HepG2 (cell line): Measurements from ENCODE around the gene NEAT1. TPM values are rescaled to one million over a fixed set of nuclear protein-coding genes. Genes with fewer than 3 reads are reported as not detected.

Experiments
- AGO1 ChIP-seq: fragments of 200-400 bp; formaldehyde crosslinking; IDR thresholded peaks from 2 replicates; pipeline ENCODE4 v1.6.1; 2017; ENCODE audit warnings: mild to moderate bottlenecking, low read depth, low read length, moderate library complexity; ENCODE audit not compliant: poor library complexity, severe bottlenecking
- CBX1 ChIP-seq: IDR thresholded peaks from one replicate; pipeline ENCODE4 v1.6.1; 2016; ENCODE audit warnings: antibody characterized with exemption, low read depth
- CHD2 ChIP-seq: IDR thresholded peaks from 2 replicates; pipeline ENCODE4 v1.6.1; 2011; ENCODE audit warnings: low read depth, low read length, improper control_type of control experiment
- FOXP1 ChIP-seq, 2 experiments: fragments of 450-650 bp in 1 of 2; IDR thresholded peaks; 2 replicates each; pipeline ENCODE4 v1.6.1; 2017 to 2018; ENCODE audit warnings: antibody characterized with exemption in 1 of 2
- HNRNPLL ChIP-seq: fragments of 200-400 bp; formaldehyde crosslinking; IDR thresholded peaks from 2 replicates; pipeline ENCODE4 v1.6.1; 2017; ENCODE audit warnings: mild to moderate bottlenecking, low read depth, low read length; ENCODE audit not compliant: poor library complexity, severe bottlenecking
- MAF1 ChIP-seq: sonication (generic); formaldehyde crosslinking; IDR thresholded peaks from 2 replicates; pipeline ENCODE4 v1.5.0; 2020; ENCODE audit warnings: missing genetic modification reagents, borderline replicate concordance
- NCOA2 ChIP-seq: sonication (generic); formaldehyde crosslinking; IDR thresholded peaks from 2 replicates; pipeline ENCODE4 v1.8.0; 2022; ENCODE audit warnings: inconsistent platforms
- NFIB ChIP-seq: sonication (generic); formaldehyde crosslinking; IDR thresholded peaks from 2 replicates; pipeline ENCODE4 v1.9.0; 2021; ENCODE audit warnings: missing genetic modification reagents, mild to moderate bottlenecking, borderline replicate concordance
- PAX8 ChIP-seq: sonication (generic); formaldehyde crosslinking; IDR thresholded peaks from 2 replicates; pipeline ENCODE4 v1.8.0; 2022; ENCODE audit warnings: mild to moderate bottlenecking, missing genetic modification reagents, borderline replicate concordance
- REXO4 ChIP-seq: sonication (generic); formaldehyde crosslinking; IDR thresholded peaks from 2 replicates; pipeline ENCODE4 v1.8.0; 2022; ENCODE audit warnings: missing genetic modification reagents, mild to moderate bottlenecking, borderline replicate concordance
- RFXAP ChIP-seq: sonication (generic); formaldehyde crosslinking; IDR thresholded peaks from 2 replicates; pipeline ENCODE4 v1.4.0; 2020; ENCODE audit warnings: missing genetic modification reagents, borderline replicate concordance
- SNAPC4 ChIP-seq: sonication (generic); formaldehyde crosslinking; IDR thresholded peaks from 2 replicates; pipeline ENCODE4 v1.4.0; 2020; ENCODE audit warnings: mild to moderate bottlenecking, missing genetic modification reagents
- TAF1 ChIP-seq: sonication (generic); formaldehyde crosslinking; IDR thresholded peaks from 2 replicates; pipeline ENCODE4 v1.4.0; 2020; ENCODE audit warnings: missing genetic modification reagents
- THAP9 ChIP-seq: sonication (generic); formaldehyde crosslinking; IDR thresholded peaks from 2 replicates; pipeline ENCODE4; 2020; ENCODE audit warnings: missing genetic modification reagents, mild to moderate bottlenecking, borderline replicate concordance
- ZC3H4 ChIP-seq: sonication (generic); formaldehyde crosslinking; IDR thresholded peaks from 2 replicates; pipeline ENCODE4 v1.4.0; 2020; ENCODE audit warnings: missing genetic modification reagents, borderline replicate concordance
- ZNF564 ChIP-seq: sonication (generic); formaldehyde crosslinking; IDR thresholded peaks from 2 replicates; pipeline ENCODE4 v1.8.1; 2023; ENCODE audit warnings: mild to moderate bottlenecking, missing genetic modification reagents
- ZNF724P ChIP-seq: sonication (generic); formaldehyde crosslinking; IDR thresholded peaks from 2 replicates; pipeline ENCODE4 v1.8.0; 2022; ENCODE audit warnings: missing genetic modification reagents, borderline replicate concordance
- ZNF777 ChIP-seq: sonication (generic); formaldehyde crosslinking; IDR thresholded peaks from 2 replicates; pipeline ENCODE4 v1.4.0; 2020; ENCODE audit warnings: missing genetic modification reagents
- polyA plus RNA-seq, 8 experiments: library from polyadenylated mRNA; depleted of rRNA in 3 of 8; stranded (reverse) in 7 of 8; unstranded in 1 of 8; fragments of >200 nt; fragmentation: Illumina TruSeq in 4 of 8; extraction: Trizol in 4 of 8; gene quantifications; 2 replicates each; pipeline versions ENCODE4 v1.2.1 to v1.2.3, GENCODE V29; 2011 to 2016; ENCODE audit warnings: low read depth in 4 of 8, missing spikeins in 1 of 8, mixed read lengths in 1 of 8; ENCODE audit not compliant: insufficient read depth in 1 of 8
- total RNA-seq, 5 experiments: library from RNA; depleted of rRNA; stranded (reverse); fragments of >200 nt; fragmentation: Illumina TruSeq; extraction: Trizol; gene quantifications; 2 replicates each; pipeline ENCODE4 v1.2.3, GENCODE V29; 2016; ENCODE audit warnings: low read depth in 1 of 5
- TF ChIP-seq, protein P1 (sequence below): sonication (generic); formaldehyde crosslinking; IDR thresholded peaks from 2 replicates; pipeline ENCODE4 v1.9.0; 2021; ENCODE audit warnings: missing genetic modification reagents, borderline replicate concordance

NEAT1 gene
- total and polyA plus RNA-seq, 2 of the 13 experiments (the other 11 are each of a cell fraction or from before 2014, with no cell fraction given): 20.5 to 41.2 TPM

DNA sequence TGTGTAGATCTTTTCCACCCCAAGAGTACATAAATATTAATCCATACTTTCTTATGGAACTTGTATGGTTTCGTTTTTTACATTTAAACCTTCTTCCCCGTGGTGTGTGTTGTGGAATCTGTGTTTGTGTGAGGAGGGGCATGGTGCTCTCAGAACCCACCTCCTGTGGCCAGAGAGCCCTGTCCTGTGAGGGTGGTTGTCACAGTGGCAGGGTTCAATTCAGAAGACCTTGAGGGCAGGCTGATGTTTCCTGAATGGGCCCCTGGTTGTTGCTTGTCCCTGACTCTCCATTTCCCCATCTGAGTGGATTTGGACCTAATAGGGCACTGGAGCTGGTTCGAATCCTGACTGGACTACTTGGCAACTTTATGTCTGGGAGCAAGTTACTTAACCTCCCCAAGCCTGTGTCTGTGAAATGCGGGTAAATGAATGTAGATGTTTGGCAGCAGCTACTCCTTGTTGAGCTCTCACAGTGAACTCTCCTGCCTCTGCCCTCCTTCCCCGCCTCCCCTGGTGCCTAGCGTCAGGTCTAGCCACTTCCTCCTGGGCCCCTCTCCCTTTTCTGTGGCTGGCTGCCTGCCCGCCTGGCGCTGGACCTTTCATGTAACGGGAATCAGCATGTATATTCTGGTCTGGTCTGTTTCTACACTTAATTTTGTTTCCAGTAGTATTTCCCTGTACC, 7.3 kb downstream of the NEAT1 start (continued):
- TF ChIP-seq FOXP1 (IDR thresholded peaks at IDR 0.05) (no peak), FOXP1 (CRISPR knock-in tag; IDR thresholded peaks at IDR 0.05) (no peak), MAF1 (CRISPR knock-in tag) (no peak), NCOA2 (CRISPR knock-in tag) (no peak), SNAPC4 (CRISPR knock-in tag) (no peak), TAF1 (CRISPR knock-in tag) (no peak), THAP9 (peak; percentile 49; the same call in 1 of the 2 replicates), CHD2 (peak; percentile 41; the same call in 1 of the 2 replicates), ZNF564 (no peak), HNRNPLL (no peak), AGO1 (peak; percentile 51), REXO4 (CRISPR knock-in tag) (no peak), ZNF777 (CRISPR knock-in tag) (no peak), NFIB (CRISPR knock-in tag) (no peak), ZC3H4 (CRISPR knock-in tag) (peak; percentile 49; the same call in 1 of the 2 replicates), RFXAP (no peak), CBX1 (no peak), ZNF724P (no peak), PAX8 (no peak)
- TF ChIP-seq, protein P1, sequence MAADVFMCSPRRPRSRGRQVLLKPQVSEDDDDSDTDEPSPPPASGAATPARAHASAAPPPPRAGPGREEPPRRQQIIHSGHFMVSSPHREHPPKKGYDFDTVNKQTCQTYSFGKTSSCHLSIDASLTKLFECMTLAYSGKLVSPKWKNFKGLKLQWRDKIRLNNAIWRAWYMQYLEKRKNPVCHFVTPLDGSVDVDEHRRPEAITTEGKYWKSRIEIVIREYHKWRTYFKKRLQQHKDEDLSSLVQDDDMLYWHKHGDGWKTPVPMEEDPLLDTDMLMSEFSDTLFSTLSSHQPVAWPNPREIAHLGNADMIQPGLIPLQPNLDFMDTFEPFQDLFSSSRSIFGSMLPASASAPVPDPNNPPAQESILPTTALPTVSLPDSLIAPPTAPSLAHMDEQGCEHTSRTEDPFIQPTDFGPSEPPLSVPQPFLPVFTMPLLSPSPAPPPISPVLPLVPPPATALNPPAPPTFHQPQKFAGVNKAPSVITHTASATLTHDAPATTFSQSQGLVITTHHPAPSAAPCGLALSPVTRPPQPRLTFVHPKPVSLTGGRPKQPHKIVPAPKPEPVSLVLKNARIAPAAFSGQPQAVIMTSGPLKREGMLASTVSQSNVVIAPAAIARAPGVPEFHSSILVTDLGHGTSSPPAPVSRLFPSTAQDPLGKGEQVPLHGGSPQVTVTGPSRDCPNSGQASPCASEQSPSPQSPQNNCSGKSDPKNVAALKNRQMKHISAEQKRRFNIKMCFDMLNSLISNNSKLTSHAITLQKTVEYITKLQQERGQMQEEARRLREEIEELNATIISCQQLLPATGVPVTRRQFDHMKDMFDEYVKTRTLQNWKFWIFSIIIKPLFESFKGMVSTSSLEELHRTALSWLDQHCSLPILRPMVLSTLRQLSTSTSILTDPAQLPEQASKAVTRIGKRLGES (CRISPR knock-in tag): no peak
